NCI-H526 (cell line): Measurements from ENCODE around the gene RREB1.

Experiments used
- DNase-seq, 2 experiments: peaks; one replicate each; lab custom pipeline; 2025; lab: John Stamatoyannopoulos, UW

Gene RREB1

GRCh38 chr6:7088076-7088742 is 19.6 kb upstream of the RREB1 start:
- DNase-seq: no peak

- no peak for DNase-seq
These were observed 8.8 kb upstream of the RREB1 start for GRCh38 chr6:7098993-7099392.

- DNase-seq: no peak
These were observed 7.5 kb upstream of the RREB1 start for GRCh38 chr6:7100072-7100752.

GRCh38 chr6:7100753-7101081 is 7.0 kb upstream of the RREB1 start:
- DNase-seq: no peak

- DNase-seq: no peak
These were observed 6.5 kb upstream of the RREB1 start for GRCh38 chr6:7101290-7101689.

GRCh38 chr6:7104752-7105151 is 3.0 kb upstream of the RREB1 start:
- no peak for DNase-seq

GRCh38 chr6:7106215-7106751 is 1.5 kb upstream of the RREB1 start:
- DNase-seq: peak; percentile 9

- peak in 1 of 2 experiments; percentile 68 for DNase-seq
These were observed 796 bp upstream of the RREB1 start for GRCh38 chr6:7106752-7107577.

GRCh38 chr6:7108196-7108963 is 619 bp downstream of the RREB1 start:
- DNase-seq: peak; percentile 29 to 81

GRCh38 chr6:7108964-7109836 is 1.4 kb downstream of the RREB1 start:
- DNase-seq: peak in 1 of 2 experiments; percentile 62

- no peak for DNase-seq
These were observed 2.5 kb downstream of the RREB1 start for GRCh38 chr6:7110092-7110792.

- DNase-seq: no peak
These were observed 3.4 kb downstream of the RREB1 start for GRCh38 chr6:7111095-7111690.

GRCh38 chr6:7112171-7112570 is 4.4 kb downstream of the RREB1 start:
- no peak for DNase-seq

GRCh38 chr6:7112741-7113313 is 5.1 kb downstream of the RREB1 start:
- peak; percentile 53 to 54 for DNase-seq

- no peak for DNase-seq
These were observed 7.1 kb downstream of the RREB1 start for GRCh38 chr6:7114744-7115458.

- no peak for DNase-seq
These were observed 7.9 kb downstream of the RREB1 start for GRCh38 chr6:7115543-7116231.

- DNase-seq: no peak
These were observed 11.6 kb downstream of the RREB1 start for GRCh38 chr6:7119272-7119801.

- DNase-seq: no peak
These were observed 14.0 kb downstream of the RREB1 start for GRCh38 chr6:7121700-7122241.
